HepG2 (cell line): Measurements from ENCODE around the gene DCUN1D4.

ENCODE experiments used
- BORCS8-MEF2B ChIP-seq: sonication (generic); formaldehyde crosslinking; IDR thresholded peaks from 2 replicates; pipeline ENCODE4 v1.8.0; 2022; ENCODE audit warnings: mild to moderate bottlenecking, missing genetic modification reagents
- DPF2 ChIP-seq: sonication (generic); formaldehyde crosslinking; IDR thresholded peaks from 2 replicates; pipeline ENCODE4 v1.4.0; 2020; ENCODE audit warnings: mild to moderate bottlenecking, low read depth, missing genetic modification reagents, borderline replicate concordance
- NFE2L2 ChIP-seq: fragments of 150-350 bp; IDR thresholded peaks from 2 replicates; pipeline ENCODE4 v1.6.1; 2014; ENCODE audit warnings: low read length
- TCF7L2 ChIP-seq: IDR thresholded peaks from 2 replicates; pipeline ENCODE4 v1.6.1; 2011; ENCODE audit warnings: mild to moderate bottlenecking, low read depth, low read length, moderate library complexity
- ZNF10 ChIP-seq: sonication (generic); formaldehyde crosslinking; IDR thresholded peaks from 2 replicates; pipeline ENCODE4 v1.4.0; 2020; ENCODE audit warnings: mild to moderate bottlenecking, low read depth, missing genetic modification reagents, borderline replicate concordance
- TF ChIP-seq, protein P1 (sequence below): sonication (generic); formaldehyde crosslinking; IDR thresholded peaks from 2 replicates; pipeline ENCODE4 v1.8.1; 2023; ENCODE audit warnings: mild to moderate bottlenecking, moderate library complexity, missing genetic modification reagents
- TF ChIP-seq, protein P2 (sequence below): sonication (generic); formaldehyde crosslinking; conservative IDR thresholded peaks from 2 replicates; pipeline ENCODE4 v1.8.0; 2022; ENCODE audit warnings: mild to moderate bottlenecking, moderate library complexity, missing genetic modification reagents
- TF ChIP-seq, protein P3 (sequence below): sonication (generic); formaldehyde crosslinking; IDR thresholded peaks from 2 replicates; pipeline ENCODE4 v1.5.0; 2020; ENCODE audit warnings: mild to moderate bottlenecking, missing genetic modification reagents, moderate library complexity

DNA sequence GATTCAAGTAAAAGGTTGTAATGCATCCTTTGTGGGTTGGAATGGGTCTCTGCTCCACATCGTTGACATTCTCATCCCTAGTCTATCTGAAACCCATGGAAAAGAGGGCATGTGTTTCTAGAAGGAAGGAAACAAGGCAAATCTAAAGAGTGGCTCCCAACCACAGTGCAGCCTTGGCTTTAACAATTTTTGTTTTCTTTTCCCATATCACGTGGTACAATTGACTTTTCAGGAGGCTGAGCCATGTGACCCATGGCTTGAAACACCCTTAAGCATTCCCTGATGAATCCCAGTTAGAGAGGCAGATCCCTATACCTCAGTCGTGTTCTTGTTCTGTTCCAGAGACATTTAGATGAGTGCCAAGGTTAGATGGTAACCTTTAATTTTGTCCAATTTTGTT is 12.8 kb downstream of the DCUN1D4 start:
- TF ChIP-seq DPF2 (CRISPR knock-in tag) (no peak), TCF7L2 (no peak), NFE2L2 (no peak), BORCS8-MEF2B (CRISPR knock-in tag) (no peak), ZNF10 (CRISPR knock-in tag) (no peak)
- TF ChIP-seq, protein P1, sequence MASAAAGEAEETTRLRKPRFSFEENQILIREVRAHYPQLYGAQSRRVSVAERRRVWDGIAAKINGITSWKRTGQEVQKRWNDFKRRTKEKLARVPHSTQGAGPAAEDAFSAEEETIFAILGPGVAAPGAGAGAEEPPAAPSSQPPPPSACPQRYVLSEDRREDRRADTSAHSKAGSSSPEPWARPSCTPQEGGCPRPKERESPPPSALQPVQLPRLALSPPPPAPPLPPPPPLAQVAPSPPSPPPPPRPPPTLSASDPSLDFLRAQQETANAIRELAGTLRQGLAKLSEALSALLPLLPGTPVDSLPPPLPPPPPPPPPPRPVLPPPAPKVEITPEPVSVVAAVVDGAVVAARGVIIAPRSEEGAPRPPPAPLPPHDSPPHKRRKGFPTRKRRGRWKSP (CRISPR knock-in tag), result no peak
- TF ChIP-seq, protein P2, sequence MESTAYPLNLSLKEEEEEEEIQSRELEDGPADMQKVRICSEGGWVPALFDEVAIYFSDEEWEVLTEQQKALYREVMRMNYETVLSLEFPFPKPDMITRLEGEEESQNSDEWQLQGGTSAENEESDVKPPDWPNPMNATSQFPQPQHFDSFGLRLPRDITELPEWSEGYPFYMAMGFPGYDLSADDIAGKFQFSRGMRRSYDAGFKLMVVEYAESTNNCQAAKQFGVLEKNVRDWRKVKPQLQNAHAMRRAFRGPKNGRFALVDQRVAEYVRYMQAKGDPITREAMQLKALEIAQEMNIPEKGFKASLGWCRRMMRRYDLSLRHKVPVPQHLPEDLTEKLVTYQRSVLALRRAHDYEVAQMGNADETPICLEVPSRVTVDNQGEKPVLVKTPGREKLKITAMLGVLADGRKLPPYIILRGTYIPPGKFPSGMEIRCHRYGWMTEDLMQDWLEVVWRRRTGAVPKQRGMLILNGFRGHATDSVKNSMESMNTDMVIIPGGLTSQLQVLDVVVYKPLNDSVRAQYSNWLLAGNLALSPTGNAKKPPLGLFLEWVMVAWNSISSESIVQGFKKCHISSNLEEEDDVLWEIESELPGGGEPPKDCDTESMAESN (CRISPR knock-in tag), result no peak
- TF ChIP-seq, protein P3, sequence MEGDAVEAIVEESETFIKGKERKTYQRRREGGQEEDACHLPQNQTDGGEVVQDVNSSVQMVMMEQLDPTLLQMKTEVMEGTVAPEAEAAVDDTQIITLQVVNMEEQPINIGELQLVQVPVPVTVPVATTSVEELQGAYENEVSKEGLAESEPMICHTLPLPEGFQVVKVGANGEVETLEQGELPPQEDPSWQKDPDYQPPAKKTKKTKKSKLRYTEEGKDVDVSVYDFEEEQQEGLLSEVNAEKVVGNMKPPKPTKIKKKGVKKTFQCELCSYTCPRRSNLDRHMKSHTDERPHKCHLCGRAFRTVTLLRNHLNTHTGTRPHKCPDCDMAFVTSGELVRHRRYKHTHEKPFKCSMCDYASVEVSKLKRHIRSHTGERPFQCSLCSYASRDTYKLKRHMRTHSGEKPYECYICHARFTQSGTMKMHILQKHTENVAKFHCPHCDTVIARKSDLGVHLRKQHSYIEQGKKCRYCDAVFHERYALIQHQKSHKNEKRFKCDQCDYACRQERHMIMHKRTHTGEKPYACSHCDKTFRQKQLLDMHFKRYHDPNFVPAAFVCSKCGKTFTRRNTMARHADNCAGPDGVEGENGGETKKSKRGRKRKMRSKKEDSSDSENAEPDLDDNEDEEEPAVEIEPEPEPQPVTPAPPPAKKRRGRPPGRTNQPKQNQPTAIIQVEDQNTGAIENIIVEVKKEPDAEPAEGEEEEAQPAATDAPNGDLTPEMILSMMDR (CRISPR knock-in tag), result no peak
